Neural progenitor cell (in vitro differentiated cells): ENCODE measurements around the gene MUSTN1.

Source experiments
- CTCF ChIP-seq: fragments of 200-600 bp; sonication (generic); IDR thresholded peaks from 2 replicates; pipeline ENCODE4 v1.5.1; 2017; ENCODE audit warnings: antibody characterized with exemption, mild to moderate bottlenecking
- EZH2 ChIP-seq: fragments of 200-600 bp; sonication (generic); IDR thresholded peaks from 2 replicates; pipeline ENCODE4 v1.6.1; 2017; ENCODE audit warnings: antibody characterized with exemption, mild to moderate bottlenecking, moderate library complexity
- EZH2phosphoT487 ChIP-seq: fragments of 200-600 bp; sonication (generic); IDR thresholded peaks from 2 replicates; pipeline ENCODE4 v1.6.1; 2017; ENCODE audit warnings: antibody characterized with exemption

GRCh38 chr3:52882377-52882776, 47.6 kb upstream of the MUSTN1 start:
- TF ChIP-seq CTCF (no peak), EZH2 (no peak), EZH2phosphoT487 (no peak)
